UCSD-AML1 (cell line): Measurements from ENCODE around the gene CERK.

ENCODE experiments used
- DNase-seq: peaks from one replicate; lab custom pipeline; 2025; ENCODE audit not compliant: unreplicated experiment; lab: John Stamatoyannopoulos, UW

The CERK gene

DNA sequence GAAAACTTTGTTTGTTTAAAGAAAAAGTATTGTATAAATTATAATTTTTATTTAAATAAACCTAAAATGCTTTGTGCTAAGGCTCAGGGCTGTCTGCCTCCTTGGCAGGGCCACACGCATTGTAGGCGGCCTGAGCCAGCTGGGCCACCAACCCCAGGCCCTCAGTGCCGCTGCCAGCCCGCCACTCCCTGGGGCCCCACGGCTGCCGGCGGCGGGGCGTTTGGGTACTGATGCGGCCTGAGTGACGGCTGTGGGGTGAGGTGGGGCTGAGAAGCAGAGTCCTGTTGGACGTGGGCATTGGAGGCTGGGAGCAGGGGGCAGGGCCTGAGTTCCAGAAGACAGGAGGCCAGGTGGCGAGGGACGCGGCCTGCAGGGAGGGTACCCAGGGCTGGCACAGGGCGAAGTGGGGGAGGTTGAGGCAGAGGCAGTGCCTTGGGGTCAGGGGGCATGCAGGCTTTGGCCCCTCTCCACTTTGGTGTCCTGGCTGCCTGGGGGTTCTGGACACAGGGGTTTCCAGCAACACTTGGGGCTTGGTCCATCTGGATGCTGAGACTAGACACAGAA lies 58.3 kb downstream of the CERK start:
- no peak for DNase-seq

DNA sequence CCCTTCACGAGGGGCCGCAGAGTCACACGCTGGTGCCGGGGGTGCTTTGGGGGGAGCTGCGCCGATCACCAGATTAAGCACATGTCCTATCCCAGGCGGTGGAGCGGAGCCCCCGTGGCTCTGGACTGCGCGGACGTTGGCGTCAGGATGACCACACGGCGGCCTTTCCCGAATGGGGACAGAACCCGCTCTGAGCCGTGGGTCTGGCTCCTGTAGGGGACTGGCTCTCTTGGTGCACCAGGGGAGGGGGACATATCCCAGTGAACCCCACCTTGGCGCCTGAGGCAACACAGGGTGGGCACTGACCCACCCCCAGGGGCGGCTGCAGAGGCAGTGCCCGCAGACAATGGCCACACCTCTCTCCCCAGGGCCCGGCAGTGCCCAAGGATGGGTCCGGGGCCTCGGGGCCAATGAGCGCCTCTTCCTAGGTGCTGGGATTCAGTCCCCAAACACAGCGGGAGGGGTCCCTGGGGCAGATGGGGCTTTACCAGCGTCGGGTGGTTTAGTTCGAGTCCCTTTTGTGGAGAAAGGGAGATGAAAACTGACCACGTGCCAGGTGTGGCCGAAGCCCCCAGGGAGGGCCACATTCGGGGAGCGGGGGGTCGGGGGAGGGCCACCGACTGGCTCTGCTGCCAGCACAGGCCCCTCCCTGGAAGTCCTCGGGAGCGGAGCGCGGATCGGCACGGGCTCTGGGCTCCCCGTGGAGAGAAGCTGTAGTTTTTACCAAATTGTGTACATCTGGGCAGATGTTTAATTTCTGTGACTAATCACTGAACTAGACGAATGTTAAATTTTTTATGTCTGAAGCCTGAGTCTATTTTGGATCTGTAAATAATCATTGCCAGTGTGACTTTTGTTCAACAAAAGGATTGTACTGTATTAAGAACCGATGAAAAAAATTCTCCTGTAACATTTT lies 59.0 kb downstream of the CERK start:
- no peak for DNase-seq

DNA sequence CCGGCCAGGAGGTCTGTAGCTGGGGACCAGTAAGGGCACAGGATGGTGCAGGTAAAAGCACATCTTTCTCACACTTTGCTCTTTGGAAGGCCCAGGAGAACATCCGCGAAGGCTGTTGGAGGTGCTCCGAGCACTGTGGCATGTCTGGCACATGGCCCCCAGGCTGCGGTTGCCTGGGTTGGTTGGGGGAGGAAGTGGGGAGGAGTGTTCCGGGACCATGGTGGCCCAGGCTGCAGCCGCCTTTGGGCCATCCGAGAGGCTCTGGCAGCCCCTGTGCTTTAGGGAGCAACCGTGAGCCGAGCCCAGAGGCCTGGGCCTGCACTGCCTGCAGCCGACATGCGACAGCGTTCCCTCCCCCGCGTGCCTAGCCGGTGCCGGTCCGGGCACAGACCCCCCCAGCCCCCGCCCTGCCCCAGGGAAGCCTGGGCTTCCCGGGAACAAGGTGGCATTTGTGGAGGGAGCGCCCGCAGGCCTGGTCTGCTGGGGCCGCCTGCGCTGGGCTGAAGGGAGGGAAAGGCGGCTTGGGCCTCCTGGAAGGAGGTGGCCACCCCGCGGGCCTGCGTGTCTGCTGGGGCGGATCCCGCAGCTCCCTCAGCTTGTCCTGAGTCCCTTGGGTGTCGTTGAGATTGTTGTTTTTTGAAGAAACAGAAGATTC lies 59.9 kb downstream of the CERK start:
- DNase-seq: no peak

DNA sequence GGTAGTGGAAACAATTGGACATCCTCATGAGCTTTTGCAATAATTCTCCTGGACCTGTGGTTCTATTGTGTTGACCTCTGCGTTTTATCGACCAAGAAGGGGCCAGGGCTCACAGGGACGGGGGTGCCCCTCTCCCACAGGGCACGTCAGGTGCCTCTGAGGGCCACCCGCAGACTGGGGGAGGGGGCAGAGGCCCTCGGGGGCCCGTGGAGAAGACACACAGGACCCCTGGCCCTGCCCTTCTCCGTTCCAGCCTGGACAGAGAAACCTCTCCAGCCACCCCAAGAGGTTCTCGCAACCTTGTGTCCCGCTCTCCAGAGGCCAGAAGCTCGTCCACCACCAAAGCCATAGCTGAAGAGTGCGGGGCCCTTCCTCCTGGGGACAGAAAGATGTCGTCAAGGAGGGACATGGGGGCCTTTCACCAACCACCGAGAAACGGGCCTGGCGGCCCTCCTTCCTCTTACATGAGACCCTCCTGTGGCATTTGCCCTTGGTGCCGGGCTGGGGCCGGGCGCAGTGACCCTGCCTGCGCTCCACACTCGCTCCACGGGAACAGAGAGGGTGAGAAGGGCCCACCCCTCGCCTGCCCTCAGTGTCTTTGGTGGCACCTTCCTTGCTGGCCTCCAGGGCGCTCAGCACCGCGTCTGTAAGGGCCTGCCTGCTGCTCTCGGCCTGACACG lies 60.6 kb downstream of the CERK start:
- DNase-seq: no peak

DNA sequence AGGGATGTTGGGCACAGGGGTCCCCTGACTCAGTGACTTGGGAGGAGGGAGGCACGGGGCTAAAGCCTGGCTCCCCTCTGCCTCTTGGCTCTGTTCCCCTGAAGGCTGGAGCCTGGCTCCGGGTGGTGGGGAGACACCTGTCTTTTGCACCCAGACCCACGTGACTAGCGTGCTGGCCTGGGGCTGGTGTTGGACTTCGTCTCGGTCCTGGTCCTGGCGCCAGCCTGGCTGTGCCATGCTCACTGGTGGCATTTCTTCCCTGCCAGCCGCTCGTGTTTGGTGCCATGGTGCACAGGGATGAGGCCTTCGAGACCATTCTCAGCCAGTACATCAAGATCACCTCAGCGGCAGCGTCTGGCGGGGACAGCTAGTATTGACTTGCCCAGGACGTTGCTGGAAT lies 61.2 kb downstream of the CERK start:
- DNase-seq: no peak

DNA sequence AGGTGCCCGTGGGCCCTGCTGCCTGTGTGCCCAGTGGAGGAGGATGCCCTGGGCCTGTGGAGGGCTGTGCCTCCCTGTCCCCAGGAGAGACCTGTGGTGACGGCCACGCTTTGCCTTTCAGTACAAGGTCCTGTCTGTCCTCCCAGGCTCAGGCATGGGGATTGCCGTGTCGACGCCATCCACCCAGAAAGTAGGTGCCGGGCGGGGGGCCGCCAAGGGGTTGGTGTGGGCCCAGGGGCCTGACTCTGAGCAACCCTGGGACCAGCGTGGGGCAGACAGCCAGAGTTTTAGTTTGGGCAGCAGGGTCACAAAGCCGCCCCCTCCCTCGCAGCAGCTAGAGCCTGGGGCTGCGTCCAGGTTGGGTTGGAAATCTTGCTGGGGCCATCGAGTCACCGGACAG lies 61.6 kb downstream of the CERK start:
- no peak for DNase-seq

DNA sequence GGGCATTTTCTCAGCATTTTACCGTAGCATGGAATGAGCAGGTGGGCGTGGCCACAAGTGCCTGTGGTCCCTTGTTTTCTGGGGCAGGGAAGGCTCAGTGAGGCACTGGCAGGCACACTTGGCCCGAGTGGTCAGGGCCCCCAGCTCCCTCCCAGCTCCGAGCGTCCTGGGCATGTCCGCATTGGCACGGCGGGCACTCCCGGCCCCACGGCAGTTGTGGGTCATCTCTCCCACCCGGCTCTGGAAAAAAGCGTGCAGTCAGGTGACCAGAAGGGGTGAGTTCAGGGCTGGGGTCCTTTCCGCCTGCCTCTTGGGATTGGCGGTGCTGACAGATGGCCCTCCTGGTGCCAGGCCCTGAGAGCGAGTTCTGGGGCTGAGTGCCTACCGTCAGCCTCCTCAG lies 62.1 kb downstream of the CERK start:
- DNase-seq: no peak

DNA sequence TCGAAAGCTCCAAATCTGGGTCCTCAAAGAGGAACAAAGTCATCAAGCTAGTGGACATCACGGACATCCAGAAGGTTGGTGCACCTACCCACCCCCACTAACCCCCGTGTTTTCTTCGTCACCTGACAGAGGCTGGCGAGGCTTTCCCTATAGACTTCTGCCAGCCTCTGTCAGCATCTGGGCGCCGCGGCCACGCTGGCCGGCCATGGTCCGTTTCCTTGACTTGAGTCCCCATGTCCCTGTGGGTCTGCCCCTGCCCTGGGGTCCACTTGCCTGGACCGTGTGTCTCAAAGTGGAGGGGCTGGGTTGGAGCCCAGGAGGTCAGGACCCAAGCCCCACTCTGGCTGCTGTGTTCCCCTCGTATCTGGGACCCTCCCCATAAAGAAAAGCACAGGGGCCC lies 62.6 kb downstream of the CERK start:
- DNase-seq: no peak

DNA sequence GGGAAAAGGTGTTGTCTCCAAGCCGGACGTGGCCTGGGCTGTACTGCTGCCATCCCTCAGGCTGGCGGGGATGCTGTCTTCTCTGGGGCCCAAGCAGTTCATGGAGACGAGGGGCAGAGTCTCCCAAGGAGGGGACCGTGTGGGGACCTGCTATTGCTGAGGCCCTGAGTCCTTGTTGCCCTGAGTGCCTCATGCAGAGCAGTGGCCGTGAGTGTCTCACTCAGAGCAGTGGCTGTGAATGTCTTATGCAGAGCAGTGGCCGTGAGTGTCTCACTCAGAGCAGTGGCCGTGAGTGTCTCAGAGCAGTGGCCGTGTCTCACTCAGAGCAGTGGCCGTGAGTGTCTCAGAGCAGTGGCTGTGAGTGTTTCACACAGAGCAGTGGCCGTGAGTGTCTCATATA lies 63.1 kb downstream of the CERK start:
- DNase-seq: no peak

DNA sequence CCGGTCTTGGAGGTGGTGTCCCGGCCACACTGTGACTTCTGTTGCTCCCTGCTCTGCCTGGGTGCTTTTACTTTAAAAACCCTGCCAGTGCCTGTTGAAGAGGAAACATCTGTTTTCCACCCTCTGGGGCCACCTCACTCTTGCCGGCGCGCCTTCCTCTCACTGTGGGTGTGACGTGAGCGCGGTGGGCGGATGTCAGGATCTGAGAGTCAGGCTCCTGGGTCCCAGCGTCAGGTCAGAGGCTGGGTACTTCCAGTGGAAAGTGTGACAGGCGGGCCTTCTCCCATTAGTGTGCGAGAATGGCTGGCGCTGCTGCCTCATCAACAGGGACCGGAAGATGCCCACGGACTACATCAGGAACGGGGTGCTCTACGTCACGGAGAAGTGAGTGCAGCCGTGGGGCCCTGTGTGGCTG lies 63.7 kb downstream of the CERK start:
- DNase-seq: peak; percentile 92

DNA sequence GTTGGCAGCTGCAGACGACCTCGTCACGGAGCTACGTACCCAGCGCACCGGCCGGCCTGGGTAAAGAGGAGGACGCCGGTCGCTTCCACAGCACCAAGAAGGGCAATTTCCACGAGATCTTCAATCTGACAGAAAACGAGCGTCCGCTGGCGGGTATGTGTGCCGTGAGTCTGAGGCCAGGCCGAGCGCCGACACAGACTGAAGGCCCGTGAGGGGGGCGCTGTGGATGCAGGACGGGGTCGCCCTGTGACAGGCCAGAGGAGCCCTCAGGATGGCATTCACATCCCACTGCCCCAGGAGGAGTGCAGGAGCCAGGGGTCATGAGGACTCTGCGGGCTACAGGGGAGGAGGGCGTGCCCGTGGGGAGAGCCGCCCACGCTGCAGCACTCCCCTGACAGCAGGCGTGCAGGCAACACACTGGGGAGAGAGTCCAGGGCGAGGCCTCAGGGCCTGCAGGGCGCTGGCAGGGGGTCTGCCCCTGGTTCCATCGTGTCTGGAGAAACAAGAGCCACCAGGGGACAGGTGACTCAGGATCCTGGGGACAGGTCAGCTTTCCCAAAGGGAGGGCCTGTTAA lies 64.3 kb downstream of the CERK start:
- no peak for DNase-seq

DNA sequence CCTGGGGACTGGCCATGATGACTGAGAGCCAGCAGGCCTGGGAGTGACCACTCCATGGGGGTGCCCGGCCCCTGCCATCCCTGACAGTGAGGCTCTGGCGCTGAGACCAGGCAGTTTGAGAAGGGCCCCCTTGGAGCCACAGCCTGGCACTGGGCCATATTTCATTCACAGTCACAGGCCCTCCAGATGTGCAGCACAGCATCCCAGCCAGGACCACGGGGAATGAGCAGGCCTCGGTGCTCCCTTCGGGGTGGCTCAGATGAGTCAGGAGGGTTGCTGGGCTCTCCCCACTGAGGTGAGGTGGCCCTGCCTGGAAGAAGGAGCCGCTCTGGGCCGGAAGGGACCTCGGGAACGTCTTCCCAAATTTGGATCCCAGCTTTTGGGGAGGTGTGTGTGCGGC lies 64.8 kb downstream of the CERK start:
- DNase-seq: no peak

DNA sequence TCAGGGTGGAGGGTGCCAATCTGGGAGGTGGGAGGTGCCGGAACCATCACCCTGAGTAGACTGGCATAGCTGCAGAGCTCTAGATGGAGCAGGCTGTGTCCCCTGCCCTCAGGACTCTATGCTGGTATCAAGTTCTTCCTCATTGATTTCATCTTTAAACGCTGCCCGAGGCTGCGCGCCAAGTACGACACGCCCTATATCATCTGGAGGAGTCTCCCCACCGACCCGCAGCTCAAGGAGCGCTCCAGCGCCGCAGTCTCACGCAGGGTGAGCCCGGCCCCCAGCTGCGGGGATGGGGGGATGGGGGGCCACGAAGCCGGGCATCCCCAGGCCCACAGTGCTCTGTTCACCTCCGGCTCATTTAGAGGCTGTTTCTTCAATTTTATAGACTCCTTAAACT lies 65.3 kb downstream of the CERK start:
- DNase-seq: no peak

DNA sequence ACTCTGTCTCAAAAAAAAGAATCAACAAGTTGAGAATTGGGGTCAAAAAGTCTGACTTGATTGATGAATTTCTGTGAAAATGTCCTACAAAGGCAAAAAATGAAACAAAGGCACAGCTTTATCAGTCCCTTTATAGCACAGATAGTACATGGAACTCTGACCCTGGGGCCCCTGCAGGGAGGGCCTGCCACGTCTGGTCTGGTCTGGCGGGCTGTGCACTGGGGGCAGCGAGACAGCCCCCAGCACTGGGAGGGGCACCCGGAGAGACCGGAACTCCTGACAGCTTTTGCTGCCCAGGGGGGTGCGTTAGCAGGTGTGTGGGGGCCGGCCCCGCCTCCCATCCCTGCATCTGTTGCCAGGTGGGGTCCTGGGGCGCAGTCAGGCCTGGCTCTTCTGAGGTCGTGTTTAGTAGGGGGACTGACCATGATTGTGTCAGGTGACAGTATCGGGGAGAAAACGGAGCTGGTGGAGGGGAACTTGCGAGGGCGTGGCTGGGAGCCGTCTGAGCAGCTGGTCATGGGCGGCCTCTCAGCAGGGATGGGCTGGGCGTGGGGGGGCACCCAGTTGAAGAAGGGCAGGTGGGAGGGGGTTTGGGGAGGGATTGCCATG lies 66.1 kb downstream of the CERK start:
- DNase-seq: no peak

DNA sequence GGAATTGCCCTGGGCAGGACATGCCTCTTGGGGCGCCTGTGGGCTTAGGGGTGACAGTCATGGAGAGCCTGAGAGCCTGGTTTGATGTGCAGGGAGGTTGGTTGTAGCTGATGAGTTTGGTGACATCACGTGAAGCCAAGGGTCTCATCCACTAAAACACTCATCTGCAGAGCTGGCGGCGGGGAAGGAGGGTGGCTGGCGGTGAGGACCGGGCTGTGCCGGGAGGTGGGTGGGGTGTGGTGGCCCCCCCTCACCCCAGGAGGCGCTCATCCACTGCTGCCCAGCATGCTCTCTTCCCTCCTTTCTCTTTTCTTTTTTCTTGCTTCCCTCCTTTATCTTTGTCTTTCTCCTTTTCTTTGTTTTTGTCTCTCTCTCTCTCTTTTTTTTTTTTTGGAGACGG lies 68.9 kb downstream of the CERK start:
- no peak for DNase-seq

DNA sequence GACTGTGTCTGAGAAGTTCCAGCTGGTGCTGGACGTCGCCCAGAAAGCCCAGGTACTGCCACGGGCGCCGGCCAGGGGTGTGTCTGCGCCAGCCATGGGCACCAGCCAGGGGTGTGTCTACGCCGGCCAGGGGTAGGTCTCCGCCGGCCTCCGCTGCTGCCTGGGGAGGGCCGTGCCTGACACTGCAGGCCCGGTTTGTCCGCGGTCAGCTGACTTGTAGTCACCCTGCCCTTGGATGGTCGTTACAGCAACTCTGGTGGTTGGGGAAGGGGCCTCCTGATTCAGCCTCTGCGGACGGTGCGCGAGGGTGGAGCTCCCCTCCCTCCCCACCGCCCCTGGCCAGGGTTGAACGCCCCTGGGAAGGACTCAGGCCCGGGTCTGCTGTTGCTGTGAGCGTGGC lies 69.9 kb downstream of the CERK start:
- DNase-seq: no peak

DNA sequence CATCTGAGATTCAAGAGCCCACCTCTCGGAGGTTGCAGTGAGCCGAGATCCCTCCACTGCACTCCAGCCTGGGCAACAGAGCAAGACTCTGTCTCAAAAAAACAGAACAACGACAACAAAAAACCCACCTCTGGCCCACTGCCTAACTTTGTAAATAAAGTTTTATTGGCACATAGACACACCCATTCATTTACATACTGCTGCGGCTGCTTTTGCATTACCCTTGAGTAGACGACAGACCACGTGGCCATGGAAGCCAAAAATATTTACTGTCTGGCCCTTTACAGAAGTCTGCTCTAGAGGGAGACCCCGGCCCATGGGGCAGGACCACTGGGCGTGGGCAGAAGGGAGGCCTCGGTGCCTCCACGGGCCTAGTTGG lies 70.8 kb downstream of the CERK start:
- DNase-seq: no peak

DNA sequence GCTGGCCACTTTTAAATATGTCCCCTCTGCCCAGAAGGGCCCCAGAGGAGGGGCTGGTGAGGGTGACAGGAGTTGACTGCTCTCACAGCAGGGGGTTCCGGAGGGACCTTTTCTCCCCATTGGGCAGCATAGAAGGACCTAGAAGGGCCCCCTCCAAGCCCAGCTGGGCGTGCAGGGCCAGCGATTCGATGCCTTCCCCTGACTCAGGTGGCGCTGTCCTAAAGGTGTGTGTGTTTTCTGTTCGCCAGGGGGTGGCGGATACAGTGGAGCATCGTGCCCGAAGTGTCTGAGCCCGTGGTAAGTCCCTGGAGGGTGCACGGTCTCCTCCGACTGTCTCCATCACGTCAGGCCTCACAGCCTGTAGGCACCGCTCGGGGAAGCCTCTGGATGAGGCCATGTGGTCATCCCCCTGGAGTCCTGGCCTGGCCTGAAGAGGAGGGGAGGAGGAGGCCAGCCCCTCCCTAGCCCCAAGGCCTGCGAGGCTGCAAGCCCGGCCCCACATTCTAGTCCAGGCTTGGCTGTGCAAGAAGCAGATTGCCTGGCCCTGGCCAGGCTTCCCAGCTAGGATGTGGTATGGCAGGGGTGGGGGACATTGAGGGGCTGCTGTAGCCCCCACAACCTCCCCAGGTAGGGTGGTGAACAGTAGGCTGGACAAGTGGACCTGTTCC lies 71.3 kb downstream of the CERK start:
- DNase-seq: no peak

DNA sequence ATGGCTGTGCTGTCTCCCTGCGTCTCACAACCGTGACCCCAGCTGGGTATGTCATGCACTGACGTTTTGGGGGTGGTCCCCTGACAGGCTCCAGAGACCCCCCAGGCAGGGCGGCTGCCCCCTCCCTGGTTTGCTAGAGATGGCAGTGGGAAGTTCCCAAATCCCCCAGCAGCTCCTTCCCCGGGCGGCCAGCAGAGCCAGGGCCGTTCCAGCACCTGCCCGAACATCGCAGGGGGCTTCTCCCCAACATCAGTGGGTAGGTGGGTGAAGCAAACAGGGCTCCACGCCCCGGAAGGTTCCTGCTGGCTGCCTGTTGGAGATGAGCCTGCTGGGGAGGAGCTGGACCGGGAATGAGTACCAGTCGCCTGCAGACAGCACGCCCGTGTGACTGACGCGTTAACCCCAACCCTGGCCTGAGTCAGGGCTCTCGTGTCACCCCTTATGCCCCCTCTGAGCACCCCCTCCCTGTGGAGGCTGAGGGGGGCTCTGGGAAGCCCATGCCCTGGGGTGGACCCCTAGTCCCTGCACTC lies 72.2 kb downstream of the CERK start:
- no peak for DNase-seq

DNA sequence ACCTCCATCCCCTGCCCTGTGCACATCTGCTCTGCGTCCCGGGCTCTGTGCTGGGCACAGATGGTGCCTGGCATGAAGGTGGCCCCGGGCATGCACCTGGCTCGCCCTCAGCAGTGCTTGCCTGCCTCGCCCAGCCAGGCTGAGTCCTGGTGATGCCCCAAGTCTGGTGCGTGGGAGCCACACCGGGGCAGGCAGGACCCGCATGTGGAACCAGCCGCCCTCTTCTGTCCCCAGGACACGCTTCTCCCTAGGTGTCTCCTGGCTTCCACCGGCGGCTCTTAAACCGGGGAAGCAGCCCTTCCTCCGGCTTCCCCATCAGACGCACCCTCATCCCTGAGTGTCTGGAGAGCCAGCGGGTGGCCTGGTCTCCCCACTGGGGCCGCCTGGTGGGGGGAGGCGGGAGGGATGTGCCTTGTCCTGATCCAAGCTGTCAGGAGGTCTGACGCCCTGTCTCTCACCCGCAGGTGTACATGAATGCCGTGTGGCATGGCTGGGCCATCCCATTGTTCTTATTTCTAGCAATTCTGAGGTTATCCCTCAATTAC lies 72.8 kb downstream of the CERK start:
- DNase-seq: no peak
